ENCODE measurements around the gene ASB11. TPM values are rescaled to one million over a fixed set of nuclear protein-coding genes. Genes with fewer than 3 reads are reported as not detected.
A peak's percentile ranks its signal among the peaks of the same experiment; 100 is the strongest.

ASB11 gene
- total RNA-seq, 1 donor from 2014 or later = not detected

GRCh38 chrX:15349046-15349445 is 33.6 kb upstream of the ASB11 start:
- Mint-ChIP-seq H3K4me3 (ENCODE audit: unreplicated experiment) (no peak overlapping the region), H3K27ac (ENCODE audit: unreplicated experiment) (no peak overlapping the region)

GRCh38 chrX:15345976-15346375 is 30.5 kb upstream of the ASB11 start:
- Mint-ChIP-seq H3K27ac (ENCODE audit: unreplicated experiment) (no peak overlapping the region), H3K27me3 (ENCODE audit: low read depth) (peaks cover 8% of the 10 kb centered on the region), H3K36me3 (ENCODE audit: low read depth) (peaks cover 2% of the 10 kb centered on the region), H3K4me3 (ENCODE audit: unreplicated experiment) (no peak overlapping the region), H3K9me3 (ENCODE audit: low read depth) (no peaks in the 10 kb centered on the region), H3K4me1 (ENCODE audit: low read depth) (no peaks in the 10 kb centered on the region)
- DNase-seq (ENCODE audit: low spot score) = no peak
- TF ChIP-seq CTCF (IDR thresholded peaks at IDR 0.05) = no peak

More at GRCh38 chrX:15349046-15349445, 33.6 kb upstream of the ASB11 start:
- Mint-ChIP-seq H3K9me3 (ENCODE audit: low read depth) (no peaks in the 10 kb centered on the region), H3K4me1 (ENCODE audit: low read depth) (no peaks in the 10 kb centered on the region), H3K27me3 (ENCODE audit: low read depth) (peaks cover 4% of the 10 kb centered on the region), H3K36me3 (ENCODE audit: low read depth) (no peaks in the 10 kb centered on the region)
- peak; percentile 90 for TF ChIP-seq CTCF (IDR thresholded peaks at IDR 0.05)
- no peak for DNase-seq (ENCODE audit: low spot score)

GRCh38 chrX:15344106-15344505 is 28.7 kb upstream of the ASB11 start:
- no peak overlapping the region for H3K27ac Mint-ChIP-seq (ENCODE audit: unreplicated experiment)
- H3K4me1 Mint-ChIP-seq (ENCODE audit: low read depth) = no peaks in the 10 kb centered on the region
- DNase-seq (ENCODE audit: low spot score) = no peak
- H3K9me3 Mint-ChIP-seq (ENCODE audit: low read depth) = no peaks in the 10 kb centered on the region
- peaks cover 2% of the 10 kb centered on the region for H3K36me3 Mint-ChIP-seq (ENCODE audit: low read depth)
- no peak for TF ChIP-seq CTCF (IDR thresholded peaks at IDR 0.05)
- peaks cover 14% of the 10 kb centered on the region for H3K27me3 Mint-ChIP-seq (ENCODE audit: low read depth)
- H3K4me3 Mint-ChIP-seq (ENCODE audit: unreplicated experiment) = no peak overlapping the region

DNA sequence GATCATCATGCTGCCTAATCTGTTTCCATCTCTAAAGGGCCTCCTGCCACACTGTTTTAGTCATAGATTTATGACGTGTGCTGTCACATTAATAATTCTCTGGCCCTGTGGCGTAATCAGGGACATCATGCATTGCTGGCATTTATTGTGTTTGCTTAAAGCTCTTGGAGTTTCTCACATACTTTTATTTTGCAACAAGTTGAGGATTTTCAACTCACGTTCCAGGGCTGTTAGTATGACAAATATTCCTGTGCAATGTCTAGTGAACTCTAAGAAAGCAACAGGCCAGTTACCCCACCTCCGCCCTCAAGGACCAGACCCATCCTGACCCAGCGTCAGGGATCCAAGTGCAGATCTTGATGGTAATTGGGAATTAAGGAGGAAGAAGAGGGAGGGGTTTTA is 27.6 kb upstream of the ASB11 start:
- Mint-ChIP-seq H3K27me3 (ENCODE audit: low read depth) (peaks cover 11% of the 10 kb centered on the region), H3K4me3 (ENCODE audit: unreplicated experiment) (no peak overlapping the region), H3K36me3 (ENCODE audit: low read depth) (peaks cover 2% of the 10 kb centered on the region), H3K27ac (ENCODE audit: unreplicated experiment) (no peak overlapping the region), H3K9me3 (ENCODE audit: low read depth) (no peaks in the 10 kb centered on the region), H3K4me1 (ENCODE audit: low read depth) (no peaks in the 10 kb centered on the region)
- TF ChIP-seq CTCF (IDR thresholded peaks at IDR 0.05) = no peak
- no peak for DNase-seq (ENCODE audit: low spot score)

DNA sequence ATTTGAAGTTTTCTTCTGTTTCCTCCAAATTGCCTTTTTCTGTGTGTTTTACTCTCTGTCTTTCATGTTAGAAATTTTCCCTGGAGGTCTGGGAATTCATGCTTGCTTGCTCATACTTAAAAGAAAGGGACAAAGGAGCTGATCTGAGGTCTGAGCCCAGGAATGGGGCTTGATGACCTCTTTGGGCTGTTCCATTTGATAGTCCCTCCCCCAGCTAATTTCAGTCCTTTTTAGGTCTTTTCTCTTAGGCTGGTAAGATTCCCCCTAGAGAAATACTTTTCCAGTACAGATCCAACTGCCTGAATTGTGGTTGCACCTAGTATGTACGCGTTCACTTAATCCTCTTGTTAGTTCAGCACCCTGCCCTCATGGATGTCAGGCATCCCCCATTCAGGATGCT is 25.4 kb upstream of the ASB11 start:
- Mint-ChIP-seq H3K4me1 (ENCODE audit: low read depth) (peaks cover 6% of the 10 kb centered on the region), H3K27me3 (ENCODE audit: low read depth) (peaks cover 13% of the 10 kb centered on the region), H3K9me3 (ENCODE audit: low read depth) (no peaks in the 10 kb centered on the region), H3K27ac (ENCODE audit: unreplicated experiment) (no peak overlapping the region), H3K36me3 (ENCODE audit: low read depth) (peaks cover 2% of the 10 kb centered on the region), H3K4me3 (ENCODE audit: unreplicated experiment) (no peak overlapping the region)
- no peak for DNase-seq (ENCODE audit: low spot score)
- TF ChIP-seq CTCF (IDR thresholded peaks at IDR 0.05) = no peak
